Fibroblast of pulmonary artery (primary cell): ENCODE data around the gene ESYT1.
A peak's percentile ranks its signal among the peaks of the same experiment; 100 is the strongest.

Source experiments
- DNase-seq: peaks from one replicate; pipeline ENCODE4 v3.0.0-alpha.2; 2010; ENCODE audit warnings: low read depth
- H3K4me3 ChIP-seq: replicated peaks from 2 replicates; pipeline ENCODE4 v1.5.1; 2011; ENCODE audit warnings: low read depth, mild to moderate bottlenecking, control low read depth, low read length, moderate library complexity
- CTCF ChIP-seq: IDR thresholded peaks from 2 replicates; pipeline ENCODE4 v1.5.1; 2011; ENCODE audit warnings: mild to moderate bottlenecking, control low read depth, low read length, inconsistent platforms; ENCODE audit errors: missing control alignments

Gene ESYT1

DNA sequence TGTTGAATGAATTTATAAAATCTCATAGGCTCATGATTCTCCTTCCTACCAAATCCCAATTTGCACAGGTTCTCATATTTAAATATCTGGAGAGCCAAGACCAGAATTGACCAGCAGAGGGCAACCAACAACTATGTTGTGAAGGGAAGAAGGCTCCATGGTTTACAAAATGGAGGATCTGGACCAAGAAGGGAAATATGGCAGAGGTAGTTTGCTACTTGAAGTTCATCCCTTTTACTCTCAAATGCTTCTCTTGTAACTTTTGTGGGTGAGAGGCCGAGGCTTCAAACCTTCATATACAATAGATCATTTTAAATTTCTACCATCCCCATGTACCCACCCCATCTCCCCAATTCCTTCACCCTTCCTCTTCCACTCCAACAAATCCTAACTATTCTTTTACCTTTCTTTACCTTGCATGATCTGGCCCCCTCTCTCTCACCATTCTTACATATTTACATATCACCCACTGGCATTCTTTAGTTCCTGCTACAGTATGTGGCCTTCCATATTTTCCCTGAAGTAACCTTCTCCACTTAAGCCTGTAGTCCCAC, 65.0 kb downstream of the ESYT1 start:
- TF ChIP-seq CTCF = peak; percentile 83
- DNase-seq = peak; percentile 93
- H3K4me3 ChIP-seq = no peak overlapping the region
